Measurements from ENCODE around the gene UBAP1L. TPM values are rescaled to one million over a fixed set of nuclear protein-coding genes. Genes with fewer than 3 reads are reported as not detected.
A peak's percentile ranks its signal among the peaks of the same experiment; 100 is the strongest.
"Not testable (repeated sequence)": the region's sequence is repeated elsewhere in the genome, so short reads cannot be mapped to it uniquely, and the experiment has no call there.

UBAP1L gene
- polyA plus RNA-seq, 10 donors: 2.4 to 6.6 (median 4.1) TPM

- no peak for DNase-seq
Measured at GRCh38 chr15:65085207-65085753, 29.7 kb downstream of the UBAP1L start.

GRCh38 chr15:65084500-65085206 is 30.3 kb downstream of the UBAP1L start:
- no peak for DNase-seq

GRCh38 chr15:65083262-65083701 is 31.7 kb downstream of the UBAP1L start:
- peak in 1 of 3 donors; percentile 57 for DNase-seq

GRCh38 chr15:65082303-65082953 is 32.6 kb downstream of the UBAP1L start:
- no peak for DNase-seq

- no peak for DNase-seq
Measured at GRCh38 chr15:65081758-65082157, 33.2 kb downstream of the UBAP1L start.

GRCh38 chr15:65081270-65081669 is 33.7 kb downstream of the UBAP1L start:
- no peak for DNase-seq

- DNase-seq: no peak
Measured at GRCh38 chr15:65079580-65079979, 35.4 kb downstream of the UBAP1L start.

- DNase-seq: peak in 2 of 3 donors; percentile 64 to 81
Measured at GRCh38 chr15:65077981-65078352, 37.0 kb downstream of the UBAP1L start.

GRCh38 chr15:65077291-65077980 is 37.6 kb downstream of the UBAP1L start:
- no peak for DNase-seq

GRCh38 chr15:65076486-65077290 is 38.3 kb downstream of the UBAP1L start, which contains the start of gene KBTBD13:
TSS of gene KBTBD13 (plus strand) at chr15:65076746. CDS start at chr15:65076816, 70 bp downstream.
- DNase-seq: no peak

- DNase-seq: not testable (repeated sequence)
Measured at GRCh38 chr15:65075607-65076395, 39.2 kb downstream of the UBAP1L start.

- not testable (repeated sequence) for DNase-seq
Measured at GRCh38 chr15:65074946-65075345, 40.1 kb downstream of the UBAP1L start.

- DNase-seq: no peak
Measured at GRCh38 chr15:65072617-65073016, 42.4 kb downstream of the UBAP1L start.

- peak in 1 of 3 donors; percentile 79 for DNase-seq
Measured at GRCh38 chr15:65072027-65072426, 43.0 kb downstream of the UBAP1L start.

GRCh38 chr15:65071381-65071811 is 43.6 kb downstream of the UBAP1L start:
- peak in 1 of 3 donors; percentile 79 for DNase-seq

- no peak for DNase-seq
Measured at GRCh38 chr15:65069779-65070546, 45.0 kb downstream of the UBAP1L start.

GRCh38 chr15:65069179-65069578 is 45.8 kb downstream of the UBAP1L start:
- DNase-seq: peak in 1 of 3 donors; percentile 80

- no peak for DNase-seq
Measured at GRCh38 chr15:65068403-65068788, 46.6 kb downstream of the UBAP1L start.

- peak in 1 of 3 donors; percentile 66 for DNase-seq
Measured at GRCh38 chr15:65067645-65068402, 47.2 kb downstream of the UBAP1L start, which contains the start of gene RASL12. TSS of gene RASL12 (minus strand) at chr15:65067991. CDS start at chr15:65067835, 156 bp downstream.

Data from muscle of back (tissue), 11 donors.